GM18519 (cell line): ENCODE measurements around the gene POLD2.
"Not testable (repeated sequence)": the region's sequence is repeated elsewhere in the genome, so short reads cannot be mapped to it uniquely, and the experiment has no call there.

Source experiments
- ATAC-seq: cut with Tn5 transposase; IDR thresholded peaks from one replicate; pipeline ENCODE4 v1.9.1; 2021; ENCODE audit warnings: mild to moderate bottlenecking, moderate library complexity; ENCODE audit not compliant: unreplicated experiment, low FRiP score

POLD2 gene

GRCh38 chr7:44123190-44124003 lies at the start of gene POLD2:
POLD2 (minus strand) TSS chr7:44123548; CDS start chr7:44122053, 1,495 bp downstream.
- peak; percentile 92 for ATAC-seq

GRCh38 chr7:44172803-44173424 lies 49.6 kb upstream of the POLD2 start:
- no peak for ATAC-seq

GRCh38 chr7:44172352-44172751 lies 49.0 kb upstream of the POLD2 start:
- no peak for ATAC-seq

GRCh38 chr7:44171901-44172300 lies 48.6 kb upstream of the POLD2 start:
- not testable (repeated sequence) for ATAC-seq

GRCh38 chr7:44167920-44168319 lies 44.6 kb upstream of the POLD2 start:
- ATAC-seq = no peak

GRCh38 chr7:44163591-44163990 lies 40.2 kb upstream of the POLD2 start:
- ATAC-seq = no peak

GRCh38 chr7:44162785-44163395 lies 39.5 kb upstream of the POLD2 start:
- ATAC-seq = no peak

- no peak for ATAC-seq
These were observed 38.8 kb upstream of the POLD2 start for GRCh38 chr7:44162179-44162578.

GRCh38 chr7:44161371-44161770 lies 38.0 kb upstream of the POLD2 start:
- ATAC-seq = no peak

GRCh38 chr7:44159824-44160630 lies 36.7 kb upstream of the POLD2 start:
- no peak for ATAC-seq

- ATAC-seq = no peak
These were observed 35.7 kb upstream of the POLD2 start for GRCh38 chr7:44158873-44159631.

GRCh38 chr7:44158096-44158872 lies 34.9 kb upstream of the POLD2 start:
- no peak for ATAC-seq

- ATAC-seq = no peak
These were observed 34.0 kb upstream of the POLD2 start for GRCh38 chr7:44157116-44158080.

- ATAC-seq = no peak
These were observed 33.2 kb upstream of the POLD2 start for GRCh38 chr7:44156453-44157010.

GRCh38 chr7:44155191-44156185 lies 32.1 kb upstream of the POLD2 start:
- no peak for ATAC-seq

- no peak for ATAC-seq
These were observed 31.4 kb upstream of the POLD2 start for GRCh38 chr7:44154703-44155102.

- ATAC-seq = no peak
These were observed 30.6 kb upstream of the POLD2 start for GRCh38 chr7:44153948-44154335.
